GM19324 (cell line): ENCODE data around the gene MEGF8.

ENCODE experiments used
- ATAC-seq: cut with Tn5 transposase; IDR thresholded peaks from one replicate; pipeline ENCODE4 v1.9.1; 2021; ENCODE audit warnings: mild to moderate bottlenecking, moderate library complexity; ENCODE audit not compliant: unreplicated experiment, low FRiP score

MEGF8 gene

DNA sequence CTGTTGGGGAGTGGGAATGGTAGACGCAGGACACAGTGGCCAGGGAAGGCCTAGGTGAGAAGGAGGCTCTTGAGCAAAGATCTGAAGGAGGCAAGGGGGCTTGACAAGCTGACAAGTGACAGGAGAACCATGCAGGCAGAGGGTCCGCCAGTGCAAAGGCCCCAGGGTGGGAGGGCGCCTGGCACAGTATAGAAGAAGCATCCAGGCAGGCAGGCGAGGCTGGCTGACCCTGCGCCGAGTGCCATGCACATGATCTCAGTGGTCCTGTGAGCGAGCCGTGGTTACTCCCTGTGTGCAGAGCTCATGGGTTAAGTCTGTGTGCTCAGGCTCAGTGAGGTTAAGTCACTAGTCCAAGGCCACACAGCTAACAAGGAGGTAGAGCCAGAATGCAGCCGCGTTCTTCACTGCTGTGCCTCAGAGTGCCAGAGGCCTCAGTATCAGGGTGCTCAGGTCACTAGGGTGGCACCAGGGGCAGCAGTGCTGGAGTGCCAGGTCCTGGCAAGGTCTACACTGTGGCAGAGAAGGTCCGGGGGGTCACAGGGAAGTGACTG is 49.5 kb downstream of the MEGF8 start:
- ATAC-seq: no peak

DNA sequence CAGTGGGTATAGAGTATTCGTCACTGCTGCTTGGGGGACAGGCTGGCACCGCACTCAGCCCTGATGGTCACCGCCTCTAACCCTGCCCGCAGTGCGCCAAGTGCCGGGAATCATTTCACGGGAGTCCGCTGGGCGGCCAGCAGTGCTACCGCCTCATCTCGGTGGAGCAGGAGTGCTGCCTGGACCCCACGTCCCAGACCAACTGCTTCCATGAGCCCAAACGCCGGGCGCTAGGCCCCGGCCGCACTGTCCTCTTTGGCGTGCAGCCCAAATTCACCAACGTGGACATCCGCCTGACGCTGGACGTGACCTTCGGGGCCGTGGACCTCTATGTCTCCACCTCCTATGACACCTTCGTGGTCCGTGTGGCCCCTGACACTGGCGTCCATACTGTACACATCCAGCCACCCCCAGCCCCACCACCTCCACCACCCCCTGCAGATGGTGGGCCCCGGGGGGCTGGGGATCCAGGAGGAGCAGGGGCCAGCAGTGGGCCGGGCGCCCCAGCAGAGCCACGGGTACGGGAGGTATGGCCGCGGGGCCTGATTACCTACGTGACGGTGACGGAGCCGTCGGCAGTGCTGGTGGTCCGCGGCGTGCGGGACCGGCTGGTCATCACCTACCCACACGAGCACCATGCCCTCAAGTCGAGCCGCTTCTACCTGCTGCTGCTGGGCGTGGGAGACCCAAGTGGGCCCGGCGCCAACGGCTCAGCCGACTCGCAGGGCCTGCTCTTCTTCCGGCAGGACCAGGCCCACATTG is 50.2 kb downstream of the MEGF8 start:
- no peak for ATAC-seq

DNA sequence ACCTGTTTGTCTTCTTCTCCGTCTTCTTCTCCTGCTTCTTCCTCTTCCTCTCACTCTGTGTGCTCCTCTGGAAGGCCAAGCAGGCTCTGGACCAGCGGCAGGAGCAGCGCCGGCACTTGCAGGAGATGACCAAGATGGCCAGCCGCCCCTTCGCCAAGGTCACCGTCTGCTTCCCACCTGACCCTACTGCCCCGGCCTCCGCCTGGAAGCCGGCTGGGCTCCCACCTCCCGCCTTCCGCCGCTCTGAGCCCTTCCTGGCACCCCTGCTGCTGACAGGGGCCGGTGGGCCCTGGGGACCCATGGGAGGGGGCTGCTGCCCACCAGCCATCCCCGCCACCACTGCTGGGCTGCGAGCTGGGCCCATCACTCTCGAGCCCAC is 50.7 kb downstream of the MEGF8 start:
- ATAC-seq: no peak

DNA sequence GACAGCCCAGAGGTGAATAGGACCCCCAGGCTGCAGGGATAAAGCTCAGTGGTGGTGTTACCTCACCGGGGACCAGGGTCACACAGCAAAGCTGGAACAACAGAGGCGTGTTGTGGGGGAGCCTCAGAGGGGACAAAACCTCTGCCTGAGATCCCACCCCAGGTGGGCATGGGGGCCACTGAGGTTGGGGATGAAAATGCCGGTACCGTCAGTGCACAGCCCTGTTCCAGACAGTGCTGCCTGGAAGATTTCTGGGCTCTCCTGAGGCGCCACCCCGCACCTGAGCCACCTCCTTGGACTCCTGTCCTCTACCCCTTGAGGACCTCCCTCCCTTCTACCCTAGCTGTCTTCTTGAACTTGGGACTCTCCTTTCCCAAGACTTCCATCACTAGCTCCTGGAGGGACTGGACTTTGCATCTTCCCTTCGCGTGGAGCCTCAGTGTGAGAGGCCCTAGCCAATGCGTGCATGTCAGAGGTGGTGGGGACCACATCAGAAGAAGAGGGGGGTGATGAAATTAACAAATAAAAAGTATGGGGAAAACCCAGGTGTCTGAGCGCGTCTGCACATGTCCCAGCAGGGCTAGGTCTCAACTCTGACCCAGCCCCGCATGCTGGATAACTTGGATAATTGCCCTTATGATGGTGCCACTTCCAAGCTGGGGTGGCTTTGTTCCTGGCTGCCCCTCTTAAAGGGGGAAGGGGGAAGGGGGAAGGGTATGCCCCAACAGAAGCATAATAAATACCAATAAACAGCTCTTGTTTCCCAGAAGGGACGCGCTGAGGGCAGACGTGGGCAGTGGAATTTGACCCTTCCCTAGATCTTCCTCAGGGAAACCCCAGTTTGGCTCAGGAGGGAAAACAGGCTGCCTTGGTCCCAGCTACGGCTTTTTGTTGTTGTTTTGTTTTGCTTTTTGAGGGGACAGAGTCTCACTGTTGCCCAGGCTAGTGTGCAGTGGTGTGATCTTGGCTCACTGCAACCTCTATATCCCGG is 53.1 kb downstream of the MEGF8 start:
- ATAC-seq: no peak

DNA sequence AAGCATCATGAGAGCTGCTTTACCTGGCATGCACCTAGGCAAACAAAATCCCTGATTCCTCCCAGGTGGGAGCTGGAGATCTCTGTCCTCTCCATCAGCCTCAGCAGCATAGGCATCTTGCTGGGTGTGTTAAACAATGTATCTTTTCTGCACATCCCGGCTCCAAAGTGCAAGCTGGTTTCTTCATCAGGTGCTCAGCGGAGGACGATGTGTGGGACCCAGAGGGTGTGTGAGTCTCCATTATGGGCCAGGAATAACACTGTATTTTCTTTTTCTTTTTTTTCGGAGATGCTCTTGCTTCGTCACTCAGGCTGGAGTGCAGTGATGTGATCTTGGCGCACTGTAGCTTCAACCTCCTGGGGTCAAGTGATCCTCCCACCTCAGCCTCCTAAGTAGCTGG is 54.7 kb downstream of the MEGF8 start:
- ATAC-seq: no peak

DNA sequence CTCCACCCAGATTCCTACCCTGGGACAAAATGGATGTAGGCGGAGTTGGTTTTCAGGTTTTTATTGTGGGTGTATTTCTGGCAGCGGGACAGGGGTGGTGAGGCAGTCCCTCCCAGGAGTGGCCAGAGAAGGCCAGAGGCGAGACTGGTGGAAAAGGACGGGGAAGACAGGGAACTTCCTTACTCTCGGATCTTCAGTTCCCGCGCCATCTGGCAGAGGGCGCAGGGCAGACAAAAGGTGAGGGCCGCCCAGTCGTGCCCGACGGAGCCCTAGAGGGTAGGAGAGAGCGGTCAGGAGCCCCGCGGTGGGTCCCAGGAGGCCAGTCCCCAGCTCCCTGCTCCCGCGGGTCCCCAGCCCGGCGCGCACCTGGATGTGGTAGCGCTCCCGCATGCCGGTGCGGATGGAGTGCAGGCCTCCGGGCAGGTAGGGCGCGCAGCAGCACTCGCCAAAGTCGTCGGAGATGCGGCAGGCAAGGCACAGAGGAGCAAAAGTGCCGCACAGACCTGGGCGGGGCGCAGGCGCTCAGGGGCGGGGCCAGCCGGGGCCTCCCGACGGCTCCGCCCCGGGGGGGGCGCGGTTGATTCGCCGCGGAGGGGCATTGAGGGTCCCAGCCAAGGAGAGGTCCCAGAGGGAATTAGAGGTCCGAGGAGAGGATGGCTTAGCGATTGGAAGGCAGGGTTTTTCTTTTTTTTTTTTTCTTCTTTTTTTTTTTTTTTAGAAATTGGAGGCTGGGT is 61.7 kb downstream of the MEGF8 start:
- ATAC-seq: no peak

DNA sequence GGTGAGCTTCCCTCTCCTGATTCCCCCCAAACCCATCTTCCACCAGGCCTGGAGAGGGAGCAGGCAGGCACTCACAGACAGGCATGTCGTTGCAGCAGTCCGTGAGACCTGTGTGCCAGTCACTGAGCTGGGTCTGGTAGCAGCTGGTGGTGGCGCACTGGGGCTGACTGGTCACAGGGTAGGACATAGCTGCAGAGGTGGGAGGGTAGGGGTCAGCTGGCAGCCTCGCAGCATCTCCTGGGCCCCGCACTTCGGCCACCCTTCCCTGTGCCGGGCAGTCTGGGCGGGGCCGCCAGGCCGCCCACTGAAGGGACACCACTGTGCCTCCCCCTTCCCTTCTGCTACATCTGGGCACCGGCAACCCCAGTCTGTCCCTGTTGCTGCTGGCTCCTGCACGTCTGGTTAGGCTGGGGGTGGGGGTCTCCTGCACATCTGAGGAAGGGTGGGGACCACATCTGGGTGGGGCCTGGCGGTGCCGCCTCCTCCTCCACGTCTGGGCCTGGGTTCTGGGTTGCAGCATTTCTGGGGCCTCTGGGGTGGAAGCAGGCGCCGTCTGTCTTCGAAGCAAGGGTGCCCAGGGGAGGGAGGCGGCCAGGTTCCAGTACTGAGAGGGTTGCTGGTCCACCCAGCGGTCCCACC is 63.5 kb downstream of the MEGF8 start:
- no peak for ATAC-seq

DNA sequence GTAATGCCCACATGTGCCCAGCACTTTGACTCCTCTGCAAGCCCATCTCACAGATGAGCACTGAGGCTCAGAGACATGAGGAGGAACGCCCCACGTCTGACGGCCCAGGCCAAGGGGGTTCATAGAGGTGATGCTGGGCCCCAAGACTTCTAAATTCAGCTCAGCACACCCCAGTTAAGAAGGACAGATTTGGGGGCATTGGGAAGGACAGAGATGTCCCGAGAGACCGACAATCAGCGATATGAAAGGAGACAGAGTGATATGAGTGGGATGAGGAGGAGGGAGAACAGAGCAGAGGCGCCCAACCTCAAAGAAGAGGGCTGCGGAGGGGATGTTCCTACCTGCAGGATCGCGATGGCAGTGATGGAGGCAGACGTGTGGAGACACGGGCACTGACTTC is 64.5 kb downstream of the MEGF8 start, which contains the start of gene CNFN:
TSS of gene CNFN (minus strand) at position 399 of the 400 bp plus-strand sequence. CDS start 1,260 bp downstream, outside the sequence.
- ATAC-seq: no peak

DNA sequence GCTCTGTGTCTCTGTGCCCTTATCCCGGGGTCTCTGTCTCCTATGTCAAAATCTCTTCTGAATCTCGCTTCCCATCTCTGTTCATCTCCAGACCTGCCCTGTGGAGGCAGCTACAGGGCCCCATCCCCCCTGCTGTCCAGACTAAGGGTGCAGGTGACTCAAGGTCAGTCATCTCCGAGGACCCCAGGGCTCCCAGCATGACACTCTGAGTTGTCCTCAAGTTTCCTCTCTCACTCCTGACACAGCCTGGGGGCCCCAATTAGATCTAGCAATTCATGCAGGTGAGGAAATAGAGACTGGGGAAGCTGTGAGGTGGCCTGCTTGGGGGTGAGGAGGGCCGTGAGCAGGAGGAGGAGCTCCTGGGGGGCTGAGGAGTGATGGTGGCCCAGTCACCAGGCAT is 66.7 kb downstream of the MEGF8 start:
- no peak for ATAC-seq

DNA sequence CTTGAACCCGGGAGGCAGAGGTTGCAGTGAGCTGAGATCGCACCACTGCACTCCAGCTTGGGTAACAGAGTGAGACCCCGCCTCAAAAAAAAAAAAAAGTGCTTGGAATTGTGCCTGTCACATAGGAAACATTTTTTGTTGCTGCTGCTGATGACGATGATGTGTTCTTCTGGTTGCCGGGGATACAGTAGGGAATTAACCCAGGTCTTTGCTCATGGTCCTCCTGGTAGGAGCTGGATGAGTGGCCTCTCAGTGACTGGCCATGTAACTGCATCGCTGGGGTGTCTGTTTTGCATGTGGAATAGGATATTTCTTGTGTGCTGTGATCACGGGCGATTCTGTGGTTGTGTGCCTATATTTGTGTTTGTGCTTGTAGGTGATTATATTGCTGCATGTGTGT is 69.3 kb downstream of the MEGF8 start:
- no peak for ATAC-seq

DNA sequence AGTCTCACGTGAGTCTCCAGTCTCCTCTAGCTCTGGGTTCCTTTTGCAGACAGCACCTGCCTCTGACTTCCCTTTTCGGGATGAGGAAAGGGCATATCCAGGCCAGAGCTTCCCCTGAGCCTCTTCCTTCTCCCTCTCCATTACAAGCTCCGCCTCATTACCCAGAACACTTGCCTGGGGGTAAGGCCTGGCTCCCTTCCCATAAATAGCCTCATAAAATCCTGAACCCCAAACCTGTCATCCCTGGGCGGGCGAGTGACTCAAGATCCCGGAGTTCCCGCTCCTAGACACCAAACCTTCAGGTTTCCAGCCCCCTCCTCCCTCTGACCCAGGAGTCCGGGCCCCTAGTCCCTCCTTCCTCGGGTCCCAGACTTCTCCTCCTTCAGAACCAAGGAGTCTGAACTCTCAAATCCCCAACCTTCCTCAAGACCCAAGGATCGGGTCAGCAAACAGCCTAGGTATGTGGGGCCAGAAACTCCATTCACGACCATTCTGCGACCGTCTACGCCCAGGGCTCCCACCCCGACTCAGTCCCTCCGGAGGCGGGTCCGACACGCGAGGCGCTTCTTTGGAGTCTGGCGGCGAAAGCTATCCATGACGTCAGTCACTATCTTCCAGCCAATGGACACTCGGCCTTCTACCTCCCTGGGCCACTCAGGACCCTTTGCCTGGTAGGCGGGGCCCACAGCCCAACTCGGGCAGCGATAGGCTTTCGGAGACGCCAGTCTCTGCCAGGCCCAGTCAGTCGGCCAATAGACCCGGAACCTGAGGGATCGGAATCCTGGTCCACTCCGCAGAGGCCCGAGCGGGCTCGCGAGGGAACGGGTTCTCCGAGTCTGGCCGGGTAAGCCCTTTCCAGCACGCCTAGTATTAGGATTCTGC is 71.2 kb downstream of the MEGF8 start:
- peak; percentile 97 for ATAC-seq

DNA sequence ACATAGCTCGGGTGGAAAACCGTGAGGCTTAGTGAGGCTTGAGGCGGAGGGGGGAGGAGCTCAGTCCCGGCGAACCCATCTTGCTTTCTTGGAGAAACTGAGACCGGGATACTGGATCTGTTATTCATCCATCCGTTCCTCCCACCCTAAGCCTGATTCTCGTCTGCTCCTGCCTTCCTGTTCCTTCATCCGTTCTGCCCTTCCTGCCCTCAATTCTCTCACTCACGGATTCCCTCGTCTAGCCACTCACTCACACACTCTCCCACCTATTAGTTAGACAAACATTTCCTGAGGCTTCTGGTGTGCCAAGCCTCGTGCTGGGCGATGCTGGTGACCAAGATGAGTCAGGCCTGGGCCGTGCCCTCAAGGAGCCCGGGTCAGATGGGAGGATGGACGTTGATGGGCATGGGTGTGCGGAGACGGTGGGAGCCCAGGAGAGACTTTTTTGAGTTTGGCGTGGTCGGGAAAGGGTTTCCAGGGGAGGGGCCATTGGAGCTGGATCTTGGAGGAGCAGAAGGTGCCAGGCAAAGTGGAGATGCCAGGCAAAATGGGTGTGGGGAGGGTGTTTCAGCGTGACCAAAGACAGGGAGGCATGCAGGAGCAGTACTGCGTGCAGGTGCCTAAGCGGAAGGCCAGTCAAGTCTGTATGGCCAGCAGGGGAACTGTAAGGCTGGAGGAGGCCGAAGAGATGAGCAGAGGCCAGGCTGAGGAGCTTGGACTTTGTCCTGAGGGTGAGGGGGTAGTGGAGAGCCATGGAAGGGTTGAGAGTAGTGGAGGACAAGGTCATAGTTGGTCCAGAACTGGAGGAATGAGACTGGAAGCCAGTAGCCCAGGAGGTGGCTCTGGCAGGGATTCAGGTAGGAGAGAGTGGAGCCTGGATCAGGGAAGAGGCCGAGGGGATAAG is 72.1 kb downstream of the MEGF8 start:
- ATAC-seq: no peak

DNA sequence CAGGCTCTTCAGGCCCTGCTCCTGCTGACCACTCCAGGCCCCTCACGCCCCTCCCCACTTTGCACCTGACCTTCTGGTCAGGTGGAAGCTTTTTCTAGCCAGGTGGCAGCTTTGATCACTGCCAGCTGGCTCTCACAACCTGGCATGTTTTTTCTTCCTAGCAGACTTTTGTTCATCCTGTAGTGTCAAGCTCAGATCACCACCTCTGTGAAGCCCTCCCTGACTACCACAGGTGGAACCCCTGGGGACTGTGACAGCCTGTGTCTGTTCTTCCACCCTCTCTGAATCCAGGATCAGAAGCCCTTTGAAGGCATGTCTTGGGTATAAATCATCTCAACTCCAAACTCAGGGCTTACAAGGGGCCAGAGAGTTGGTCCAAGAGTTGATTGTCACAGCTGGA is 75.0 kb downstream of the MEGF8 start:
- ATAC-seq: no peak

DNA sequence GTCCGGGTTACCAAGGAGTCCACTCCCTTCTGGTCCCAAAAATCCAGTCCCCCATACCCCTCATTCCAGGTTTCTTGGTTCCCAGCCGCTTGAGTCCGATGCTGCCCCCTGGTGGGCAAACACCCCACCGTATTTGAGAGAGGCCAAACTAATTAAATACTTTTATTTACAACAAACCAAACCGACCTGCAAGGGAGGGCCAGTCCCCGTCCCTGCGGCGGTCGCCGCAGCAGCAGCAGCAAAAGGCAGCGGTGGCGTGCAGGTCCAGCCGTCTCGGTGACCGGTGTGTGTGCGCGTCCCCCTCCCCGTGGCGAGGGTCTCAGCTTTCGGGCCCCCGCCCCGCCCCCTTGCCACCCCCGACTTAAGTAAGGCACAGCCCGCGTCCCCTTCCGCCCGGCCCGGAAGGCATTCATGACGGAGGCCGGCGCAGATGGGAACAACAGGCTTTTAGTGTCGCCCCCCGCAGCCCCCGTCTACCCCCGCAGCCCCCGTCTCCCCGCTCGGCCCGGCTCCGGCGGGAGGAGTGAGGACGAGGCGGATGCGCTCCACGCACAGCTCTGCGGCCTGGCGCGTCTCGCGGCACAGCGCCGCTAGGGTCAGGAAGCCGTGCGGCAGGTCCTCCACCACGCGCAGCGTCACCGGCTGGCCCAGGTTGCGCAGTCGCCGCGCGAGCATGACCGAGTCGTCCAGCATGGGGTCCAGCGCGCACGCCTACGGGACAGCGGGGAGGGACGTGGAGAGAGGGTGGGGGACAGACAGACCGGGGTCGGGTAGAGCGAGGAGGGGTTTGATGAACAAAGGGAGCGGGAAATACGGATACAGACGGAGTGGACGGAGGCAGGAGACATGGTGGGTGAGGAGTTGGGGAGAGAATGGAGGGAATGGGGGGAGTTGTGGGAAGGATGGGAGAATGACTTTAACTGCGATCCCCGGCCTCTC is 76.2 kb downstream of the MEGF8 start:
- ATAC-seq: no peak

DNA sequence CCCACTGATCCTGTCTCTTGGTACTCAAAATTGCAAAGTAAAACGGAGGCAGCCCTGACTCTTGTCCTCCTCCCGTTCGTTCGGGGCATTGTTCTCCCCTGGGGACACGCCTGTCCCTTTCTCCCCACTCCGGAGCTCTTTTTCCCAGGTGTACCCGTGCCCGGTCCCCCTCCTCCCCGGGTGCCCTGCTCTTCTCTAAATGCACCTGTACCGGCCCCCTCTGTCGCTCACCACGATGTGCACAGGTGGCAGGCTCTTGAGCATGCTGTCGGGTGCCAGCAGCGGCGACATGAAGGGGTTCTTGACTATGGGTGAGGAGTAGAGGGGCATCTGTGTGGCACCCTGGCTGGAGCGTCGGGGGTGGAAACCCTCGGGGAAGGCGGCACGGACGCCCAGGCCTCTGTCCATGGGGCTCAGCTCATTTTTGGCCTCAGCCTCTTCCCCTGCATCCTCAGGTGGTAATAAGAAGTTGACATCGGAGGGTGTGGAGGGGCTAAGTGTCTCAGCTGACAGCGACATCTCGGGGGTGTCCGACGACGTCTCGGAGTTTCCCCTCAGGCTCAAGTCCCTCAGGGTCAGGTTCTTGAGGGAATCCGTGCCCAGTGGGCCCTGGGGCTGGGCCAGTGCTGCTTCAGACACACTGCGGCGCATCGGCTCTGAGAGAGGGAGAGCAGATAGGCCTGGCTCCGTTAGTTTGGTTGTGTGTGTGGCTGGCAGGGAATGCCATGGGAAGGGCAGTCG is 77.1 kb downstream of the MEGF8 start:
- ATAC-seq: no peak

DNA sequence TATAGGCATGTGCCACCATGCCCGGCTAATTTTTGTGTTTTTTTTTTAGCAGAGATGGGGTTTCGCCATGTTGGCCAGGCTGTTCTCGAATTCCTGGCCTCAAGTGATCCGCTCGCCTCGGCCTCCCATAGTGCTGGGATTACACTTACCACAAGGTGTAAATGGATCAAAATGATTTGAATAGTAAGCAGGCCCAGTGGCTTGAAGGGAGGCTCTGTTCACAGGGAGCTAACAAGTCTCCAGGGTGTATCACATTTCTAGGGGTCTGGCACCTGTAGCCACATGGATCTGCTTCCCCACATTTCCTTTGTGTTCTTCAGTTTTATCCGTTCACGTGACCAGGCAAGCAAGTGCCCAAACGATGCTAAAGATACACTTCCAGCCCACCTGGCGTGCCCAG is 78.2 kb downstream of the MEGF8 start:
- ATAC-seq: no peak
